Activated CD4-positive, alpha-beta T cell treated with anti-CD3 and anti-CD28 coated beads, Interleukin-2, amount 10 ng/mL, durations not matched to agents 24 days and 14 days (primary cell): ENCODE results near the gene CAMK1D. TPM values are rescaled to one million over a fixed set of nuclear protein-coding genes. Genes with fewer than 3 reads are reported as not detected.

Experiments used
- DNase-seq: peaks from one replicate; pipeline ENCODE4 v3.0.0; 2022
- H3K27ac Mint-ChIP-seq: one replicate; pipeline ENCODE4 v1.8.0; 2022; ENCODE audit warnings: mild to moderate bottlenecking, mixed read lengths
- H3K27me3 Mint-ChIP-seq: one replicate; pipeline ENCODE4 v1.8.0; 2022; ENCODE audit warnings: mixed read lengths
- H3K36me3 Mint-ChIP-seq: one replicate; pipeline ENCODE4 v1.8.0; 2022; ENCODE audit warnings: low read depth, mild to moderate bottlenecking, mixed read lengths
- H3K4me1 Mint-ChIP-seq: one replicate; pipeline ENCODE4 v1.8.0; 2021; ENCODE audit warnings: mixed read lengths
- H3K4me3 Mint-ChIP-seq: one replicate; pipeline ENCODE4 v1.8.0; 2022; ENCODE audit warnings: mild to moderate bottlenecking, moderate library complexity, mixed read lengths
- H3K9me3 Mint-ChIP-seq: one replicate; pipeline ENCODE4 v1.8.0; 2021; ENCODE audit warnings: mixed read lengths
- intact Hi-C: fragments of 100-400 bp; cut with micrococcal nuclease; formaldehyde crosslinking; loops from one replicate; pipeline ENCODE4 v1.15.1; 2023
- total RNA-seq: library from RNA; stranded (reverse); gene quantifications from 2 replicates; pipeline ENCODE4 v1.2.3, GENCODE V29; 2022

Gene CAMK1D
- total RNA-seq, 1 donor from 2014 or later, result 5.6 TPM

GRCh38 chr10:12408472-12408871 is 59.1 kb downstream of the CAMK1D start:
- Mint-ChIP-seq H3K9me3 (peaks cover 5% of the 10 kb centered on the region), H3K4me3 (no peak overlapping the region), H3K27me3 (peaks cover 3% of the 10 kb centered on the region), H3K27ac (no peak overlapping the region), H3K4me1 (peaks cover 31% of the 10 kb centered on the region), H3K36me3 (peaks cover 3% of the 10 kb centered on the region)
- no peak for DNase-seq
- intact Hi-C loops, result no loop called here

GRCh38 chr10:12409161-12409560 is 59.8 kb downstream of the CAMK1D start:
- no peak for DNase-seq
- intact Hi-C loops, result no loop called here
- H3K9me3 Mint-ChIP-seq, result peaks cover 7% of the 10 kb centered on the region
- peaks cover 4% of the 10 kb centered on the region for H3K27me3 Mint-ChIP-seq
- peaks cover 31% of the 10 kb centered on the region for H3K4me1 Mint-ChIP-seq
- no peak overlapping the region for H3K27ac Mint-ChIP-seq
- H3K36me3 Mint-ChIP-seq, result peaks cover 3% of the 10 kb centered on the region
- no peak overlapping the region for H3K4me3 Mint-ChIP-seq

- Mint-ChIP-seq H3K27ac (no peak overlapping the region), H3K36me3 (peaks cover 3% of the 10 kb centered on the region), H3K4me1 (peaks cover 32% of the 10 kb centered on the region), H3K27me3 (peaks cover 6% of the 10 kb centered on the region), H3K4me3 (no peak overlapping the region), H3K9me3 (peaks cover 11% of the 10 kb centered on the region)
- no peak for DNase-seq
- intact Hi-C loops, result loop anchor here (5.0 kb wide), 1 partner anchor 57 kb away; no protein-coding TSS in a partner anchor
Measured at GRCh38 chr10:12409613-12410012, 60.3 kb downstream of the CAMK1D start.

- Mint-ChIP-seq H3K27me3 (peaks cover 5% of the 10 kb centered on the region), H3K27ac (peak overlapping the region; percentile 7), H3K36me3 (peaks cover 3% of the 10 kb centered on the region), H3K9me3 (peaks cover 11% of the 10 kb centered on the region), H3K4me1 (peaks cover 19% of the 10 kb centered on the region), H3K4me3 (peak overlapping the region; percentile 5)
- intact Hi-C loops, result loop anchor here (1.0 to 5.0 kb wide), 2 partner anchors 61 to 222 kb away; no protein-coding TSS in a partner anchor
- DNase-seq, result peak; percentile 84
Measured at GRCh38 chr10:12412666-12413368, 63.5 kb downstream of the CAMK1D start.

- Mint-ChIP-seq H3K36me3 (peaks cover 3% of the 10 kb centered on the region), H3K27ac (peak overlapping the region; percentile 0), H3K4me3 (no peak overlapping the region), H3K9me3 (peaks cover 11% of the 10 kb centered on the region), H3K27me3 (peaks cover 5% of the 10 kb centered on the region), H3K4me1 (peaks cover 19% of the 10 kb centered on the region)
- no peak for DNase-seq
- intact Hi-C loops, result loop anchor here (1.0 to 5.0 kb wide), 2 partner anchors 61 to 222 kb away; no protein-coding TSS in a partner anchor
Measured at GRCh38 chr10:12413369-12413711, 64.0 kb downstream of the CAMK1D start.

- H3K9me3 Mint-ChIP-seq, result peaks cover 11% of the 10 kb centered on the region
- intact Hi-C loops, result loop anchor here (5.0 kb wide), 1 partner anchor 62 kb away; no protein-coding TSS in a partner anchor
- no peak for DNase-seq
- peaks cover 25% of the 10 kb centered on the region for H3K4me1 Mint-ChIP-seq
- no peak overlapping the region for H3K27ac Mint-ChIP-seq
- no peak overlapping the region for H3K4me3 Mint-ChIP-seq
- H3K27me3 Mint-ChIP-seq, result peaks cover 5% of the 10 kb centered on the region
- peaks cover 3% of the 10 kb centered on the region for H3K36me3 Mint-ChIP-seq
Measured at GRCh38 chr10:12414278-12414989, 65.1 kb downstream of the CAMK1D start.

GRCh38 chr10:12416344-12417050 is 67.2 kb downstream of the CAMK1D start:
- DNase-seq, result no peak
- peaks cover 5% of the 10 kb centered on the region for H3K27me3 Mint-ChIP-seq
- peaks cover 3% of the 10 kb centered on the region for H3K36me3 Mint-ChIP-seq
- no peak overlapping the region for H3K27ac Mint-ChIP-seq
- intact Hi-C loops, result loop anchor here (5.0 kb wide), 2 partner anchors 154 to 296 kb away; no protein-coding TSS in a partner anchor
- H3K4me1 Mint-ChIP-seq, result peaks cover 23% of the 10 kb centered on the region
- H3K4me3 Mint-ChIP-seq, result no peak overlapping the region
- peaks cover 11% of the 10 kb centered on the region for H3K9me3 Mint-ChIP-seq

- Mint-ChIP-seq H3K27me3 (peaks cover 5% of the 10 kb centered on the region), H3K27ac (no peak overlapping the region), H3K4me1 (peaks cover 23% of the 10 kb centered on the region)
Measured at GRCh38 chr10:12417331-12417730, 68.0 kb downstream of the CAMK1D start.

GRCh38 chr10:12418000-12418399 is 68.7 kb downstream of the CAMK1D start:
- H3K9me3 Mint-ChIP-seq, result peaks cover 11% of the 10 kb centered on the region
- DNase-seq, result no peak
- no peak overlapping the region for H3K4me3 Mint-ChIP-seq
- H3K27ac Mint-ChIP-seq, result no peak overlapping the region
- H3K36me3 Mint-ChIP-seq, result peaks cover 3% of the 10 kb centered on the region
- peaks cover 5% of the 10 kb centered on the region for H3K27me3 Mint-ChIP-seq
- intact Hi-C loops, result loop anchor here (2.0 to 5.0 kb wide), 3 partner anchors 31 to 294 kb away; no protein-coding TSS in a partner anchor
- H3K4me1 Mint-ChIP-seq, result peaks cover 19% of the 10 kb centered on the region

More at GRCh38 chr10:12417331-12417730, 68.0 kb downstream of the CAMK1D start:
- peaks cover 3% of the 10 kb centered on the region for H3K36me3 Mint-ChIP-seq
- H3K9me3 Mint-ChIP-seq, result peaks cover 11% of the 10 kb centered on the region
- intact Hi-C loops, result loop anchor here (5.0 kb wide), 2 partner anchors 155 to 295 kb away; no protein-coding TSS in a partner anchor
- no peak for DNase-seq
- H3K4me3 Mint-ChIP-seq, result no peak overlapping the region

- Mint-ChIP-seq H3K36me3 (no peaks in the 10 kb centered on the region), H3K4me1 (peaks cover 14% of the 10 kb centered on the region), H3K27ac (peak overlapping the region; percentile 16), H3K4me3 (no peak overlapping the region), H3K27me3 (peaks cover 5% of the 10 kb centered on the region), H3K9me3 (peaks cover 5% of the 10 kb centered on the region)
- DNase-seq, result no peak
- intact Hi-C loops, result loop anchor here (1.0 to 5.0 kb wide), 6 partner anchors 13 to 294 kb away; no protein-coding TSS in a partner anchor
Measured at GRCh38 chr10:12418725-12419261, 69.4 kb downstream of the CAMK1D start.

GRCh38 chr10:12419262-12419847 is 70.0 kb downstream of the CAMK1D start:
- H3K9me3 Mint-ChIP-seq, result peaks cover 2% of the 10 kb centered on the region
- H3K27ac Mint-ChIP-seq, result peak overlapping the region; percentile 58
- peaks cover 2% of the 10 kb centered on the region for H3K27me3 Mint-ChIP-seq
- H3K4me3 Mint-ChIP-seq, result no peak overlapping the region
- DNase-seq, result peak; percentile 78
- H3K36me3 Mint-ChIP-seq, result no peaks in the 10 kb centered on the region
- intact Hi-C loops, result loop anchor here (1.0 to 5.0 kb wide), 6 partner anchors 14 to 293 kb away; no protein-coding TSS in a partner anchor
- H3K4me1 Mint-ChIP-seq, result peaks cover 12% of the 10 kb centered on the region

GRCh38 chr10:12420530-12421120 is 71.3 kb downstream of the CAMK1D start:
- intact Hi-C loops, result no loop called here
- DNase-seq, result no peak
- Mint-ChIP-seq H3K9me3 (no peaks in the 10 kb centered on the region), H3K36me3 (no peaks in the 10 kb centered on the region), H3K4me3 (no peak overlapping the region), H3K27ac (no peak overlapping the region), H3K4me1 (peaks cover 11% of the 10 kb centered on the region), H3K27me3 (peaks cover 1% of the 10 kb centered on the region)

- DNase-seq, result no peak
- no peaks in the 10 kb centered on the region for H3K36me3 Mint-ChIP-seq
- intact Hi-C loops, result no loop called here
- H3K4me3 Mint-ChIP-seq, result no peak overlapping the region
- peaks cover 11% of the 10 kb centered on the region for H3K4me1 Mint-ChIP-seq
- H3K27ac Mint-ChIP-seq, result no peak overlapping the region
- H3K9me3 Mint-ChIP-seq, result no peaks in the 10 kb centered on the region
- H3K27me3 Mint-ChIP-seq, result no peaks in the 10 kb centered on the region
Measured at GRCh38 chr10:12422189-12422588, 72.8 kb downstream of the CAMK1D start.
